Activated CD4-positive, alpha-beta T cell treated with anti-CD3 and anti-CD28 coated beads, Interleukin-2, amount 50 U/mL, for 16 hours (primary cell): ENCODE data around the gene ADPRH.
"Not testable (repeated sequence)": the region's sequence is repeated elsewhere in the genome, so short reads cannot be mapped to it uniquely, and the experiment has no call there.

ENCODE experiments used
- DNase-seq: peaks from one replicate; pipeline ENCODE4 v3.0.0-alpha.2; 2020

ADPRH gene

DNA sequence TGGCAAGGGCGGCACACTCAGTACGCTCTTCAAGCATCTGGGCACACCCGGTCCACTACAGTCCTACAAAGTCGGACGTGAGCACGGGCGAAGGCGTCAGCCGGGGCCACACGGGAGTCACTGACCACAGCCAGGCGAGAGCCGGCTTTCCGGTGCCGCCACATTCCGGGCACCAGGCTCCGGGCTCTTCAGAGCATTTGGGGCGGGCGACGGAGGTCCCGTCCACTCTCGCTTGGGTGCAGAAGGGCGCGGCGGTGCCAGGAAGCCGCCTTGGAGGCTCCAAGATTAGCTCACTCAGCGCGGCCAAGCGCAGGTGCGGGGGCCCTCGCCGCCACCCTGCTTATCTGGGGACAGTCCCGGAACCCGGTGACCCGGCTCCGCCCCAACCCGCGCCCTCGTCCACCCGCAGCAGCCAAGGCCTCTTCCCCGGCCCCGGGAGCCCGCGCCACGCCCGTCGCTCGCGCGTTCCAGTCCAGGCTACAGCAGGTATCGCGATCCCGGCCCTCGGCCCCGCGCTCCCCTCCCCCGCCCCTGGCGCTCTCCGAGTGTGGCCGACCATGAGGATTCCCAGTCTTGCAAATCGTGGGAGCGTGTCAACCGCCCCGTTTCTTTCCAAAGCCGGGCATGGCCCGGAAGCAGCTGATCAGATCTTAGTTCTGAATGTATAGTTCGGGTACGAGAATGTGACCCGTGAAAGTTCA is at the start of gene ADPRH:
TSS of gene ADPRH (plus strand) at position 127 of the 701 bp plus-strand sequence. CDS start 2,678 bp downstream, outside the sequence.
- peak; percentile 64 for DNase-seq

DNA sequence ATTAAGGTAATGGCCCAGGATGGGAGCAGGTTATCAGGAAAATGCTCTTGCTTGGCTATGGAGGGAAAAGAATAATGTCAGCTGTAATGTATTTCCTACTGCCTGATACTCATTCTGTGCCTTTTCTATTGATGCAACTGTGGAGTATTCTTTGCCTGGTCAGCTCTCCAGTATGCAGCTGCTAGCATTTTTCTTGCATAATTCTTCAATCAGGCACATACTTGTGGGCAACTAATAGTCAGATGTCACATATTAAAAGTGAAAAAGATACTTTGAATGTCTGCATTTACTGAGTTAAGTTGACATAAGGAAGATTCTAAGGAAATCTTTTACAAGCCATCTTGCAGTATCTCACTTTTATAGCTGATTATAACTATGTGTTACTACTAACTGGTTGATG is 49.4 kb upstream of the ADPRH start:
- DNase-seq: no peak

DNA sequence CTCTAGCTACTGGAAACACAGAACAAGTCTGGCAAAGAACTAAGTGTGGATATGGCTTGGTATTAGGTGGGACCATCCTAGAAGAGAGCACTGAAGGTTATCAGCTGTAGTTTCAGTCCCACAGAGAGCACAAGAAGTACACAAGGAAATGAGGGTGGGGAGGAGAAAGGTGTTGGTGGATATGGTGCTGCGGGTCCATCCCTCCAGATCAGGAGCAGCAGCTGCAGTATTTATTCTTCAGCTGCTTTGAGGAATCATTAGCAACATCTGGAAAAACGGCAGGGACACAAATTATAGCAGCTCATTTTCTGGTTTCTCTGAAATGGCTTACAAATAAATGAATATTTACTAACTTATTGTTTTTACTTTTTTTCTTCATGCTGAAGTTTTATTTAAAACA is 48.8 kb upstream of the ADPRH start:
- DNase-seq: no peak

DNA sequence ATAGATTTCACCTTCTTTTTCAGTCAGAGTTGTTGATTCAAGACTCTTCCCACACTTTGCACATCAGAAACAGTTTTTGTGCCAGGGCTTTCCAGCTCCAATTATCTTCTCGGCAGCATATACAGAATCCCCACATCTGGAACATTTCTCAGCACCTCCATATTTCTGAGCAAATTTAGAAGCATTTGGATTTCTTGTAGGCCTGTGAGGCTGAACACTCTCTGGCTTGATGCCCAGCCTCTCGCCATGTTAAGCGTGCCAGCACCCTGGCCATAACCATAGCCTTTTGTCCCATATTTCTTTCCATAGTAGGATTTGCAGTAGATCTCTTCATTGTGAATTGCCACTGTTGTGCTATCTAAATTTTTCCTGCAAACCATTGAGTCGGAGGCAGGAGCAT is 48.1 kb upstream of the ADPRH start:
- no peak for DNase-seq

DNA sequence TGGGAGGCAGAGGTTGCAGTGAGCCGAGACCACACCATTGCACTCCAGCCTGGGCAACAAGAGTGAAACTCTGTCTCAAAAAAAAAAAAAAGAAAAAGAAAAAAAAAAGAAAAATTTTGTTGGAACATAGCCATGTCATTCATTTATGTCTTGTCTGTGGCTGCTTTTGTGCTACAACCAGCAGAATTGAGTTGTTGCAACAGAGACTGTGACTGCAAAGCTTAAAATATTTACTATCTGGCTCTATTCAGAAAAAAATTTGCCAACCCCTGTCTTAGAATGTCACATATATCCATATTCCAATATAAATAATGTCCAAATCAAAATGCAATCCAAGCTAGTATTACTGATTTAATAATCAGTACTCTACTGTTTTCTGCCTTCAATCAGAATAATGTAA is 45.0 kb upstream of the ADPRH start:
- no peak for DNase-seq

DNA sequence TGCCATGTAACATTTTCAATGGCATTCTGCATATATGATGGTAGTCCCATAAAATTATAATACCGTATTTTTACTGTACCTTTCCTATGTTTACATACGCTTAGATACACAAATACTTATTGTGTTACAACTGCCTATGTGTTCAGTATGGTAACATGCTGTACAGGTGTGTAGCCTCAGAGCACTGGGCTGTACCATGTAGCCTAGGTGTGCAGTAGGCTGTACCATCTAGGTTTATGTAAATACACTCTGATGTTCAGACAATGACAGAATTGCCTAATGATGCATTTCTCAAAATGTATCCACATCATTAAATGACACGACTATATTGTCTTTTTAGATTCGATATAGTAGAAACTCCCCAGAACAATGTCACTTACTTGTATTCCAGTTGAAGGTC is 42.5 kb upstream of the ADPRH start:
- no peak for DNase-seq

DNA sequence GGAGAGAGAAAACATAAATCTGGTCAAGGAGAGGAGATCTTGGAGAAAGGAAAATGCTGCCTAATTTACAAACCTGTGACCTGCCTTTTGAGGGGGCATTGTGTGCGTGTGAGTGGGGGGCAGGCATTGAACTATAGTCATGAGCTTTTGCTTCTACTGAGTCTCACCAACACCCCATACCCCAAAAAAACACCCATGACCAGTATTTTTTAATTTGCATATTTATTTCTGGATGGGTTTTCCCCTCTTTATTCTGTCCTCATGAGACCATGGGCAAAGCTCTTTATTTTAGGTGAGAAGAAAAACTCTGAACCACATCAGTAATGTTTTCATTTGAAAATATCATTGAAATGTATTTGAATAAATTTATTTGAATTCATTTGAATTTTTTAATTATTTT is 40.5 kb upstream of the ADPRH start:
- DNase-seq: no peak

DNA sequence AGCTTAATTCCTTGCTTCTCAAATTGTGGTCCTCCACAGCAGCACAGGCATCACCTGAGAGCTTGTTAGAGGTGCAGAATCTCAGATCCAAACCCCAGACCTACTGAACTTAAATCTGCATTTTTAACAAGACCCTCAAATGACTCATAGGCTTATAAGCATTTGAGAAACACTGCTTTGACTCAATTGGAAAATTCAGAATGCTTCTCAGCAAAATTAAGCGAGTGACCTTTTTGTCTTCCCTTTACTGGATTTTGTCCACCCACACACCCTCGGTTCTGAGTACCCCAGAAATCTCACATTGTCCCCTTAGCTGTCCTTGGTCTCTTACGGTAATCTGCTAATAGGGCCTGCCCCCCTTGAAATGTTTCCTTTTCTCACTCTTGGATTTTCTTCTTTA is 37.7 kb upstream of the ADPRH start:
- DNase-seq: no peak

DNA sequence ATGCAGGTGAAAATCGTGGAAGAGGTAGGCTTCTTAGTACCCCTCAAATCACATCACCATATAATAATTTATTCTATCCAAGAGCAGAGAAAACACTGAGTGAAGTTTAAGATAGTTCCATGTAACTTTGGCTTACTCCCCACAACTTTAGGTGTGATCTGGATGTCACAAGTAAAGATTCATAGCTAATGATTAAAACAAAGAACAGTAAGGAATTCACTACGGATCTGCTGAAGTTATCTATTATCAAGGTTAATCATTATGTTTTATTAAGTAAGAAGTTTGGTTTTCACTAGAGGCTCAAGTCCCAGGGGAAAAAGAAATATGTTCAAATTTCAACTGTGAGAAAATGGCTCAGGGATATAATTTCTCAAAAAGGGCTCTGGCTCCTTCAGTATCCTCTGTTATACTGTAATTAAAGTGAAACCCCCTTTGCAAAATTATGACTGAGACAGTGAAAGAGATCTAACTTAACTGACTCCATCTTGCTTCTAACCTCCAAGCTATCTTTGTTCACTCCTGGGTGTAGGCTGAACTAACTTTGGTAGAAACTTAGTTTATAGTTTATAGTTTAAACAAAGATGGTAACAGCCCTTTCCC is 37.0 kb upstream of the ADPRH start:
- DNase-seq: no peak

DNA sequence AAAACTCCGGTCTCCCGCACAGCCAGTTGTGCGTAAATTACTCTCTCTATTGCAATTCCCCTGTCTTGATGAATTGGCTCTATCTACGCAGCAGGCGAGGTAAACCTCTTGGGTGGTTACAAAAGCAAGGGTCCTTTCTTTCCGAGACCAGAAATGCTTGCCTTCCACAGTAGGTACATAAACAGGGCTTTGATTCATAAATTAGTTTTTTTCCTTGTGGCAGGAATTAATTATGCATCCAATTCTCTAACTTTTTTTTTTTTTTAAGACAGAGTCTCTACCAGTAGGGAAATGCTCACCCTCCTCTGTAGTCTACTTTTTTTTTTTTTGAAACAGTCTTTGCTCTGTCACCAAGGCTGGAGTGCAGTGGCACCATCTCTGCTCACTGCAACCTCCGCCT is 36.1 kb upstream of the ADPRH start:
- DNase-seq: no peak

DNA sequence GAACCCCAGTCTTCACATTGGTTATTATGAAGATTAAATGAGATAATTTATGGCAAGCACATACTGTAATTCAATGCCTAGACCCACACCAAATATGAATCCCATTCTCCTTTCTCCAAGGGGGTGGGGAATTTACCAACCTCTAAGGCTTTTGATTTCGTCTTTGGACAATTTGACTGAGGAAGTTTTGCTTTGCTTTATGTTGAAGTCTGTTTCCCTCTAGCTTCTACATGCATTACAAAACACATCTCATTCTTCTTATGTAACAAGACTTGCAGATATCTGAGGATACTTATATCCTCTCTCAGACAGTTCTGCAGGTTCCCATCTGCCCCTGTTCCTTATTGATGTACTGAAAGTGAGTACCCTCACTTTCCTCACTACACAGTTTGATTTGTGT is 32.1 kb upstream of the ADPRH start:
- DNase-seq: no peak

DNA sequence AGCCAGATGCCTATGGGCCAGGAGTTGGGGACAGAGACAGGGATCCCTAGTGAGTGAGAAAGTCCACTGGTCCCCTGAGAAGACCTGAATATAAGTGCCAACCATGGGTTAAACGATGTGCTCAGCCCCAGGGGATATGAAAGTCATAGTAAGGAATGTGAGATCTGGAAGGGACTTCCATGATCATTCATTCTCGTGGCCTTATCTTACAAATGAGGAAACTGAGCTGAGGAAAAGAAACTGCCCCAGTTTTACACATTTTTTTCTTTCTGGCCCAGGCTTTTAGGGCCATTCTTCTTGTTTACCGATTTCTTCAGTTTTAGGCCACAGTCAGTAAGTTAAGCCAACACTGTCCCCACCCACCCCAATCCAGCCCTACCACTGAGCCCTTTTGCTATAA is 31.0 kb upstream of the ADPRH start:
- DNase-seq: no peak

DNA sequence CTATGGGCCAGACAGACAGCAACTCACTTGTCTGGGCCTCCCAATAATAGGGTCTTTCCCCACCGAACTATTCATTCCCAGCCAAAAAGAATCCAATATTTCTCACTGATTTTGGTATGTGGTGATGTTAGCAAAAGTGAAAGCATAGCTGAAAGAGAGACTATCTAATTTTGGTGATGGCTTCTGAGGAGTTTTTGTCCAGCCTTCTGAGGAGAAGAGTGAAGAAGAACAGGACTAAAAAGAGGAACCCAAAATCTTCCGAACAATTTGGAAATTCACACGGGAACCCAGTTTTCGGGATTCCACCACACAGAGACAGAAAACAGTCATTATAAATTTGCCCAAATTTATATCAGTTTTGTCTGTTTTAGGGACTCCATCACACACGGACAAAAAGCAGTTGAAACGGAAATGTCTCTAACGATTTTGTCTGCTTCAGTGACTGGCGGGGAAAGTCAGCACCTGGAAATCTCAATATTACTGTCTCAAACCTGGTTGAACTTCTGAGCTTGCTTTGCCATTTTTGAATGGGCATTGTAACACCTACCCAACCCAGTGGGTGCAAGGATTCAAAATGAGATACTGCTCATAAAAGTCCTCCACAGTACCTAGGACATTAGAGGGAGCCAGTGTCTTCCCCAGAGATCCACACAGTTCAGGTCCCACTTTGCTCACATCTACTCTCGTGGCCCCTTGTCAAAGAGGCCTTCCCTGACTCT is 28.9 kb upstream of the ADPRH start:
- no peak for DNase-seq

DNA sequence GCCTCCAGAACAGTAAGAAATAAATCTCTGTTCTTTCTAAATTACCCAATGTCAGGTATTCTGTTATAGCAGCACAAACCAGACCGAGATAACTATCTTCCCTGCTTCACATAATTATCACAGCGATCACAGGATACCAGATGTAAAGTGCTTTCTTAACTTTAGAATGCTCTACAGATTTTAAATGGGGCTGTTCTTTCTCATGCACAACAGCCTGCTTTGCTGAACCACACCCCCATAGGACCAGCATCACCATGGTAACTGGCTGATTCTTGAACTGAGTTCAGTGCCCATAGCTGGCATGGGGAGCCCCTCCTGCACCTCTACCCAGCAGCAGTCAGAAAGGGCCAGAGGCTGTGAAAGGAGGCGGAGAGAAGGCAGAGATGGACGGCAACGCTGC is 27.7 kb upstream of the ADPRH start:
- DNase-seq: no peak

DNA sequence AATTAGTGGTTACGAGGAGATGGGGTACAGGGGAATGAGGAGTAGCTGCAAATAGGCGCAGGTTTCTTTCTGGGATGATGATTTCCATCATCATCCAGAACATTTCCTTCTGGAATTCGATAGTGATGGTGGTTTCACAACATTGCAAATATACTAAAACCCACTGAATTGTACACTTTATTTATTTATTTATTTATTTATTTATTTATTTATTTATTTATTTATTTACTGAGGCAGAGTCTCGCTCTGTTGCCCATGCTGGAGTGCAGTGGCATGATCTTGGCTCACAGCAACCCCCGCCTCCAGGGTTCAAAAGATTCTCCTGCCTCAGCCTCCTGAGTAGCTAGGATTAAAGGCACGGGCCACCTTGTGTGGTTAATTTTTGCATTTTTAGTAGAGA is 26.4 kb upstream of the ADPRH start:
- not testable (repeated sequence) for DNase-seq

DNA sequence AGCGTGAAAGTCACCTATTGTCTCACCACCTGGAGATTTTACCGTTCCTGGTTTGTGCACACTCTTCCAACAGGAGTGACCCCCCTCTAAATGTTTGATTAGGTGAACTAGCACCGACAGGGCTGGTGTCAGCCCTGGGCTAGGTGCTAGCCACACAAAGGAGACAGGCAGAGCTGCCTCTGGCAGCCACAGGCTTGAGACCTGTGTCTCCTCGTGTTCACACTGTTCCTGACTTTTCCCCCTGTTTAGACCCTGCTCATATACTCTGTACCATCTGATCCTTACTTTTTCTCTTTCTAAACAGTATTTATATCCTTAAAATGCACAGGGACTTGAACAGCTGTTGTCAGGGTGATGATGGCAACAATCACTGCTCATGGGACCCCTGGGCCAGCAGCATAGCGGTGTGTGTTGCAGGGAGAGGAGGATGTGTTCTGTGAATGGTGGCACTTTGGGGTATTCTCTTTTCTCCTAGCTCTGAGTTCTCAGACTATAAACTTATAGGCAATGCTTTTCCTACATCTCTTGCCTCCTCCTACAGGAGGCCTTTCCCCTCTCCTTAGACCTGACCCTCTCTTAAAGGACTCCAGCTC is 25.4 kb upstream of the ADPRH start:
- no peak for DNase-seq

DNA sequence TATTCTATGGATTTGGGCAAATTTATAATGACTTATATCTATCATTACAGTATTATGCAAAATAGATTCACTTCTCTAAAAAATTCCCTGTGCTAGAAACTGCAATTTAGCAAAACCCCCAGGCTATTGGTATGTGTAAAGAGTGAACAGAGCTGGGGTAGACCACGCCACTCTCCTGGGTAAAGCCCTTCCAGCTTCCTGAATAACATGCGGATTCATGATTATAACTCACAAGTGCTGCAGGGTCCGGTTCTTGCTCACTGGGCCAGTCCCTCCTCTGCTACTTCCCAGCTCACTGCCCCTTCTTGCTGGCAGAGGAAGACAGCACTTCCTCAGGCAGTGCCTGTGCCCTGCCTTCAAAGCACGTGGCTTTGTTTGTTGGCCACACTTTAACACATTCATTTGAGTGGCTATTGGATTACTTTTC is 24.0 kb upstream of the ADPRH start:
- DNase-seq: no peak

DNA sequence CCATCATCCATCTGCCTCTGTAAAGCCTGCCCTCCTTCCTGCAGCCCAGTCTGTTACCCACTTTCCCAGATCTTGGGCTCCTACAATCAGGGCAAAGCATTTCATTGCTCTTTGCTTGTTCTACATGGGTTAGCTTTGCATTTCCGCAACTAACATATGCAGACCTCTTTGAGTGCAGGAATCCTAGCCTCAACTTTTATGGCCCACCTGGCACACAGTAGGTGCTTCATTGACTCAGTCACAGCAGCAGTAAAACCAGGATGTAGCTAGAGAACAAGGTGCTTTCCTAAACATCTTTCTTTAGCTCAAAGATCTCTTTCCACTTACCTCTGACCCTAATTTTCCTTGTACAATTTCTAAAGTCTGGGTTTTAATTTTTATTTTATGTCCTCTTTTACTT is 23.4 kb upstream of the ADPRH start:
- DNase-seq: no peak

DNA sequence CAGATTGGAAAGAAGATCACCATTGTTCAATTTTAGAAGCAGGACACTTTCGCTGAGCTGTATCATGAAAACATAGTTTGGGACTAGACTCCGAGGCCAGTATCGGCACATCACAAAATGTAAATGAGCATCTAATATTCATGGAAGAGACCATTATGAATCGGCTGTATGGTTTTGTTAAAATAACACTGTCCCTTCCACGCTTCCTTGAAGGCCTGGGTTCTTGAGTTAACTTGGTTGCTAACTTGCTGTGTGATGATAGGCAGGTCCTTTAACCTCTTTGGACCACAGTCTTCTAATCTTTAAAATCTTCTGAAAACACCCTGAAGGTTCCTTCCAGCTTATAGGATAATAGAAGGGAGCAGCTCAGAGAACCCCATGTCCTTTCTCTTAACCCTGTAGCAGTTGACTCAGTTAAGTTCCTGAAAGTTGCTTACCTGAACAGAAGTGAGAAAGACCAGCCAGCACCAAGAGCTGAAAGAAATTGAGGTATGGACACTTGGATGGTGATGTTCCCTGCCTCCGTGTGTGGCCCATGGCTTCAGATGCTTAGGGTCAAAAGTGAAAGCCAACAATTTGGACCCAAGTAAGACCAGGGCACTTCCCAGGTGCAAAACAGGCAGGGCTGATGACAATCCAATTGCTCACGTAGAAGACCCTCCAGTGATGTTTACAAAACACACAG is 22.0 kb upstream of the ADPRH start:
- DNase-seq: no peak

DNA sequence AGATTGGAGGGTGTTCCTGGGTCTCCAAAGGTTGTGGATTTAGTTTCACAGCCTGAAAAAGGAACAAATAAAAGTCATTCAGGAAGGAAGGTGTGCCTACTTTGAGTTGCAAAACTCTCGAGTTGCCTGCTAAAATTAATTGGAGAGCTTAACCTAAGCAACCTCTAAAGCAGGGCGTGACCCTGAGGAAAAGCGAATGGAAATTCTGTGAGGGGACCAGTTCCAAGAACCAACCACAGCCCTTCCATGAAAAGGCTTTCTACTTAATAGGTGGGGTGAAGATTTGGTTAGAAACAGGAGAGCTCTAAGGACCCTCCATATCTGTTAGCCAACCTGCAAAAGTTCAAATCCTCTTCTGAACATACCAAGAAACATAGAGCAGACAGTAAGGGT is 21.4 kb upstream of the ADPRH start:
- peak; percentile 35 for DNase-seq

DNA sequence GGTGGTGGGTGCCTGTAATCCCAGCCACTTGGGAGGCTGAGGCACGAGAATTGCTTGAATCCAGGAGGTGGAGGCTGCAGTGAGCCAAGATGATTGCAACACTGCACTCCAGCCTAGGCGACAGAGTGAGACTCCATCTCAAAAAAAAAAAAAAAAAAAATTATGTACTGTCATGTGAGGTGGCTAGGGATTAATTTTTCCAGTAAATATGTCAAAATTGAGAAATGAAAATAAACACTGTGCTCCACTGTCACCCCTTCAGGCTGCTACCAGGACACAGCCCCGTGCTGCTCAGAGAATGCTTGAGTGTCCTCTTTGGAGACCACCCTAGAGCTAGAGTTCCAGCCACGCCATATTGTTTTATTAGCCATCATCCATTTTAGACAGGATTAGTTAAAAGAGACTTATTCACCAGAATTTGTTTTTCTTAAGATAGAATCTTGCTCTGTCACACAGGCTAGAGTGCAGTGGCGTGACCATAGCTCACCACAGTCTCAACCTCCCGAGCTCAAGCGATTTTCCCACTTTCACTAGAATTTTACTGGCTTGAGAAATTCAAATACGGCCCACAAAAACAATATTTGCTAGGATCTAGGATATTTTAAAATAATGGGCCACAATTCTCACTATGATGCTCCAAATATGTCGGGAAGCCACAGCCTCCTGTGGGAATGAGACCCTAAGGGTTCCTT is 20.5 kb upstream of the ADPRH start:
- no peak for DNase-seq

DNA sequence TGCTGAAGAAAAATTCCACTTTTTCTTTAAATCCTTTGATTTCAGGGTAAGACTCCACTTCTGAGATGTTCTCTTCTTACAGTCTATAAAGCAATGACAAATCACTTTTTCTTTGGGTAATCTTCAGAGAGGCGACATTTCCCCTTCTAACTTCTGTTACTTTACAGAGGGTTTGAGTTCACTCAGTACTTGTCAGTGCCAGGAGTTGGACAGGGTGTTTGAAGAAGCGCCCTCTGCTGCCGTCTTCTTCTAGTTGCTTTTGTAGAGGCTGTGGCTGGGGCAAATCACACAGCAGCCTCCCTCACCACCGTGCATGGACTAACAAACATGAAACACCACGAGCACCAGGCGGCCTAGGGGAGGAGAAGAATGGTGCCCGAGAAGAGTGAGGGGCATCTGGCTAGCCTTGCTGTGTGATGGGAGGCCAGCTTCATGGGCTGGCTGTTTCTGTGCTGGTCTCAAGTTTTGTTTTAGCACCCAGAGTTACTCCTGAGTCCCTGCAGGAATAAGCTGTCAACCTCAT is 19.8 kb upstream of the ADPRH start, which contains the start of gene CD80:
TSS of gene CD80 (minus strand) at position 174 of the 523 bp plus-strand sequence. CDS start 1,886 bp downstream, outside the sequence.
- peak; percentile 87 for DNase-seq
